ENCODE data around the gene ELFN2.

DNA sequence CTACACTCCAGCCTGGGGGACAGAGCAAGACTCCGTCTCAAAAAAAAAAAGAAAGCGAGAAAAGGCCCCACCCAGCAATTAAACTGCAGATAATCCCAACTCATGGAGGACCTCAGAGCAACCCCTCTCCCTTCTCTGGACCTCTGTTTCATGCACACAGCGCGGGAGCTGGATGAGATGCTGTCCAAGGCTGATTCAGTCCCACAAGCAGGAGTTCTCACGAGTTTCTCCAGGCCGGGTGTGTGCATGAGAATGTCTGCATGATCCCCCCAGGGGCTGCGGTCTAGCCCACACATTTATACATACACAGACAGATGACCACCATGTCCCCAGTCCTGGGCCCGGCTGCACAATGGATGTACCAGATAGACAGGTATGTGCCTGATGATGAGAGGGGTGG lies 19.4 kb downstream of the ELFN2 start:
- TF ChIP-seq EZH2 (IDR thresholded peaks at IDR 0.05; ENCODE audit: borderline replicate concordance, low read depth, low read length, severe bottlenecking) (no peak), MYC (IDR thresholded peaks at IDR 0.05; ENCODE audit: low read depth, low read length) (no peak), POLR2A (IDR thresholded peaks at IDR 0.05; ENCODE audit: low read depth, low read length) (no peak)
- TF ChIP-seq, protein P1, sequence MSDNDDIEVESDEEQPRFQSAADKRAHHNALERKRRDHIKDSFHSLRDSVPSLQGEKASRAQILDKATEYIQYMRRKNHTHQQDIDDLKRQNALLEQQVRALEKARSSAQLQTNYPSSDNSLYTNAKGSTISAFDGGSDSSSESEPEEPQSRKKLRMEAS (IDR thresholded peaks at IDR 0.05; ENCODE audit: insufficient read depth, insufficient read length) = no peak
- TF ChIP-seq, protein P2, sequence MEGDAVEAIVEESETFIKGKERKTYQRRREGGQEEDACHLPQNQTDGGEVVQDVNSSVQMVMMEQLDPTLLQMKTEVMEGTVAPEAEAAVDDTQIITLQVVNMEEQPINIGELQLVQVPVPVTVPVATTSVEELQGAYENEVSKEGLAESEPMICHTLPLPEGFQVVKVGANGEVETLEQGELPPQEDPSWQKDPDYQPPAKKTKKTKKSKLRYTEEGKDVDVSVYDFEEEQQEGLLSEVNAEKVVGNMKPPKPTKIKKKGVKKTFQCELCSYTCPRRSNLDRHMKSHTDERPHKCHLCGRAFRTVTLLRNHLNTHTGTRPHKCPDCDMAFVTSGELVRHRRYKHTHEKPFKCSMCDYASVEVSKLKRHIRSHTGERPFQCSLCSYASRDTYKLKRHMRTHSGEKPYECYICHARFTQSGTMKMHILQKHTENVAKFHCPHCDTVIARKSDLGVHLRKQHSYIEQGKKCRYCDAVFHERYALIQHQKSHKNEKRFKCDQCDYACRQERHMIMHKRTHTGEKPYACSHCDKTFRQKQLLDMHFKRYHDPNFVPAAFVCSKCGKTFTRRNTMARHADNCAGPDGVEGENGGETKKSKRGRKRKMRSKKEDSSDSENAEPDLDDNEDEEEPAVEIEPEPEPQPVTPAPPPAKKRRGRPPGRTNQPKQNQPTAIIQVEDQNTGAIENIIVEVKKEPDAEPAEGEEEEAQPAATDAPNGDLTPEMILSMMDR (IDR thresholded peaks at IDR 0.05; ENCODE audit: extremely low read depth in 1 of 2, insufficient read depth in 1 of 2, low read depth in 1 of 2, low read length in 2 of 2) = no peak

Measured in endothelial cell of umbilical vein (primary cell).